Measurements from ENCODE around the gene PHF10.
"Not testable (repeated sequence)": the region's sequence is repeated elsewhere in the genome, so short reads cannot be mapped to it uniquely, and the experiment has no call there.

PHF10 gene

DNA sequence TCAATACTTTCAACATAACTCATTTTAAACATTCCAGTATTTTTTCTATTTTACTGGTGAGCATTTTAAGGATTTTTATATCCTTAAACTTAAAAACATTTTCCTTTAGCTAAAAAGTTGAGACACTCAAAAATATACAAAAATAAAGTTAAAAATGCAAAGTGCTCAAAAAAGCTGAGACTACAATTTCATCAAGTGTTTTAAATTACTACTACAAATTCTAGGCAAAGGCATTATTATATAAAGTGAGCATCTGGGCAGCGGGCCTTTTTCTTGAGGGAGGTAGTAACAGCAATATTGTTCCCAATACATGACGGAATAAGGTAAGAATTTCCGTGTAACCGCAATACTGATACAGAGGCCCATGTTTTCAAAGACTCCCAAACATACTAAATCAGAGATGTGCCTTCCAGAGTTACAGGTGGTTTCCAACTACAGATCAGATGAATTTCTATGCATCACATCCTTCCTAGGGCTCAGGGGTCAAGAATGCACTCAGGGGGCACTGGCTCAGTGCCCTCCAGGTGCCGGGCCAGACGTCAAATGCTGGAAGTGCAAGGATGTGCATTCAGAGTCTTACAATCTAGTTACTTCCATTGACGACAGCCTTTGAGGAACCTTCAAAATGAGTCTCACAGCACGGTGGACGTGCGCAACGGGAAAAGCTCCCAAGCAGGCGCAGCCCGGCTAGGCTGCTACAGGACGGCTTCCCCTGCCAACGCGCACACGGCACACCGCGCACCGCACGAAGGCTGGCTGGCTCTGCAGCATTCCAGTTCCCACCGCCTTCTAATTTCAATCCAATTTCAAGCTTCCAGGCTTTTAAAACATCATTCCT lies 1.7 kb downstream of the PHF10 start:
- peak in 2 of 4 experiments; percentile 6 to 7 for DNase-seq

- DNase-seq, result no peak
Measured at GRCh38 chr6:169720207-169720855, 4.0 kb downstream of the PHF10 start.

- DNase-seq, result no peak
Measured at GRCh38 chr6:169719117-169719516, 5.2 kb downstream of the PHF10 start.

DNA sequence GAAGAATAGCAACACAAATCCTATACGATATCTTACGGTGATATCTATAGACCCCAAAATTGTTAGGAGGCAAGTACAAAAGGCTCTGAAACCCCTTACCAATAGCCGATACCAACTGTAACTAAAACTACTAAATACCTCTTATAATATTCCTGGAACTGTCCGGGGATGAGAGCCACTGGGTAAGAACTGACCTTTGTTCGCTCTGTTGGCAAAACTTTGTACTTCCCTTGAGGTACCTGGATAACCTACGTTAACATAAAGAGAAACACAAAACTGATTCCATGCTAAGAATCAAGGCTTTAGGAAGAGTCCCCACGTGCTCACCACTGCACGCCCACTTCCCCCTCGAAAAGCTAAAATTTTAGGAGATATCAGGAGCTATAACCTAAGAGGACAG lies 9.7 kb downstream of the PHF10 start:
- DNase-seq, result no peak

- DNase-seq, result no peak
Measured at GRCh38 chr6:169714178-169714577, 10.1 kb downstream of the PHF10 start.

- DNase-seq, result no peak
Measured at GRCh38 chr6:169710009-169710408, 14.3 kb downstream of the PHF10 start.

DNA sequence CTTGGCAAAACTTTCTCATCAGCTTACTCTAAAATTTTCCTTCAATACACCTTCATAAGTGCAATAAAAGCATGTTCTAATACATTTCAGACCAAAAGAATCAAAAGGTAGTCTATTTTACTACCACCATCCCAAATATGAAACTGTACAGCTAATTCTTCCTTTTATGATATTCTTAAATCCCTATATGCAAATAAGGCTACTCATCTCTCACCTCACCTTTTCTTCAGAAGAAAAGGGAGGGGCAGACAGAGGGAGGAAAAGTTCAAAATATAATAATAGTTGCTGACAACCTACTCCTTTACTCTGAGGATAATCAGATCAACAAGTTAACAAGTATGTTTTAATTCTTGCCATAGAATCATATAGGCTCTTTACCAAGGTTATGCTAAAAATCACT lies 15.0 kb downstream of the PHF10 start:
- no peak for DNase-seq

GRCh38 chr6:169707772-169708171 lies 16.5 kb downstream of the PHF10 start:
- DNase-seq, result no peak

- DNase-seq, result no peak
Measured at GRCh38 chr6:169702840-169703246, 21.5 kb downstream of the PHF10 start.

DNA sequence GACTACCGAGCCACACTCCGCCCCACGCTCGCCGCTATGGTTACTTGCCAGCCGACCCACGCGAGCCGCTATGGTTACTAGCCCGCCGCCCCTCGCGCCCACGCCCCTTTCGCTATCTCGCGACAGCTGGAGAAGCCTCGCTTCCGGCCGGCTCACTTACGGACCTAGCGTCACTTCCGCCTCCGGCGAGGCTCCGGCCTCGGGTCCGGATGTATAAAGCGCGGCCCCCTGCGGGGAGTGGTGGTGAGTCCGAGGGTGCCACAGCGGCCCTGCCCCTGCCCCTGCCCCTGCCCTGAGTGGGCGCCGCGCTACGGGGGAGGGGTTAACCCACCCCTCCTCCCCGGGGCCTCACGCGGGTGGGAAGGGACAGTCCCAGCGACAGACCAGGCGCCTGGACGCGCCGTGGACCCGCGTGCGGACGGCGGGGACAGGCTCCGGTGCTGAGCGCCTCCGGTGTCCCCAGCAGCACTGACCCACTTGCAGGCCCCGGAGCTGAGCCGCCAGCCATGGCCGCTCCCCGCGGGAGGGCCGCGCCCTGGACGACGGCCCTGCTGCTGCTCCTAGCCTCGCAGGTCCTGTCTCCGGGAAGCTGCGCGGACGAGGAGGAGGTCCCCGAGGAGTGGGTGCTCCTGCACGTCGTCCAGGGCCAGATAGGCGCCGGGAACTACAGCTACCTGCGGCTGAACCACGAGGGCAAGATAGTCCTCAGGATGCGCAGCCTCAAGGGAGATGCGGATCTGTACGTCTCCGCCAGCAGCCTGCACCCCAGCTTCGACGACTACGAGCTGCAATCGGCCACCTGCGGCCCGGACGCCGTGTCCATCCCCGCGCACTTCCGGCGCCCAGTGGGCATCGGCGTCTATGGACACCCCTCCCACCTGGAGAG lies 22.1 kb downstream of the PHF10 start, which contains the start of the genes C6orf120 and WDR27:
Gene C6orf120, plus strand, starts transcription at position 173 of the 886 bp plus-strand sequence. Its CDS starts 334 bp downstream, at position 507.
Gene WDR27, minus strand, starts transcription at position 76 of the 886 bp plus-strand sequence. CDS start 13,024 bp downstream, outside the sequence.
- DNase-seq, result peak; percentile 93 to 97 (median 95)

DNA sequence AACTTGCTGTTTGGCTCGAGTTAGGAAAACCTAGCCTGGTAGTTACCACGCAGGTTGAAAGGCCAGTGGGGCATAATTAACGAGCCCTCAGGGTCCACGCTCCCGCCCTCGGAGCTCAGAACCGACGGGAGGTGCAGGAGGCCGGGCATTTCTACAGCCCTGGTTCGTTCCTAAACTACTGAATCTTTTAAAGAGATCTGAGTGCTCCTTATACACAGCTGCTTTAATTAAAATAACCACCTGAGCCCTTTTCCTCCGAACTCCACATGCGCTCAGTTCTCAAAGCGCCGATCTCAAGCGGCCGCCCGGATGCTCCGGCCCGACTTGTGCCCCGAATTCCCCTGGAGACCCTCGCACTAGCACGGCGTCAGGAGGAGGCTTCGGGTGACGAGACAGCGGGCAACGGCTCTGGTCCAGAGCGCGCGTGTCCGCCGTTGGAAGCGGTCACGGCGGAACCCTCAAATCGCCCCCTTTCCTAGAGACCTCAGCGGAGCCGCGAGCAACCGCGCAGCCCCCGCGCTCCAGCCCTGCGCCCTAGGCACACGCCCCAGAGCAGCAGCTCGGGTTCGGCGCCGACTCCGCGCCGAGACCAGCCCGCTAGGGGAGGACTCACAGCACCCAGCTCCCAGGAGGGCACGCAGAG lies 22.9 kb downstream of the PHF10 start:
- no peak for DNase-seq

- no peak for DNase-seq
Measured at GRCh38 chr6:169700296-169700695, 24.0 kb downstream of the PHF10 start.

DNA sequence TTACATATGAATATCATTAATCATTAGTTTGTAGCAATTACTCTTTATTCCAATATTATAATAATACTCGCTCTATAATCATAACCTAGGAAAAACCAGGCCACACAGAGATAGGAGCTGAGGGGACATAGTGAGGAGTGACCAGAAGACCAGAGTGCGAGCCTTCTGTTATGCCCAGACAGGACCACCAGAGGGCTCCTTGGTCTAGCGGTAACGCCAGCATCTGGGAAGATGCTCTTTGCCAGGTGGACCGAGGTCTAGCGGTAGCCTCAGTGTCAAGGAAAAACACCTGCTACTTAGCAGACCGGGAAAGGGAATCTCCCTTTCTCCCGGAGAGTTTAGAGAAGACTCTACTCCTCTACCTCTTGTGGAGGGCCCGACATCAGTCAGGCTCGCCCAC lies 27.2 kb downstream of the PHF10 start:
- not testable (repeated sequence) for DNase-seq

DNA sequence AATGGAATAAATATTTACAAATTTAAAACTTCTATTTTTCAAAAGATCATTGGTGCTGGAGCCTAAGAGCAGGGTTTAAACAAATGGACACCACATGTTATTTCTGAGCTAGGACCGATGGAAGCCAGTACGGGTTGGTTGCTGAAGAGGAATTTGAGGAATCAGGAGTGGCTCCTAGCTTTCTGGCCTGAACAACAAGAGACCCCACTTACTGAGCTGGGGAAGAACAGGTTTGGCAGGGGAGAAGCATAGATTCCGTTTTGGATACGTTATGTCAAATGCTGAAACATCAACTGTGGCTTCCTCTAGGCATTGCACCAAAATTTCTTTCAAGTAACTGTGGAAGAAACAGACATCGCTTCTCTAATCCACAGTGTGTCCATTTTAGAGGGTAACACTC lies 29.2 kb downstream of the PHF10 start:
- no peak for DNase-seq

GRCh38 chr6:169692516-169692915 lies 31.8 kb downstream of the PHF10 start:
- no peak for DNase-seq

GRCh38 chr6:169691260-169691659 lies 33.0 kb downstream of the PHF10 start:
- DNase-seq, result no peak

GRCh38 chr6:169689287-169689686 lies 35.0 kb downstream of the PHF10 start:
- no peak for DNase-seq

GRCh38 chr6:169685860-169686259 lies 38.4 kb downstream of the PHF10 start:
- no peak for DNase-seq

GRCh38 chr6:169684056-169684455 lies 40.2 kb downstream of the PHF10 start:
- DNase-seq, result no peak

GRCh38 chr6:169678342-169678741 lies 46.0 kb downstream of the PHF10 start:
- no peak for DNase-seq

DNA sequence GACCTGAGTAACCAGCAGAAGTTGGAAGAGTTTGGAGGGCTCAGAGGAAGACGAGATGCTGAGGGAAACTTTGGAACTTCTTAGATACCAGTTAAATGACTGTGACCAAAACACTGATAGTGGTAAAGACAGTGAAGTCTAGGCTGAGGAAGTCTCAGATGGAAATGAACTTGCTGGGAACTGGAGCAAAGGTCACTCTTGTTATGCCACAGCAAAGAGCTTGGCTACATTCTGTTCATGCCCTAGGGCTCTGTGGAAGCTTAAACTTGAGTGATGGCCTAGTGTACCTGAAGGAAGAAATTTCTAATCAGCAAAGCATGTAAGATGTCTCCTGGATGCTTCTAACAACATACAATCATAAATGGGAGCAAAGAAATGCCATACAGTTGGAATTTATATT lies 47.2 kb downstream of the PHF10 start:
- no peak for DNase-seq

GRCh38 chr6:169675011-169675410 lies 49.3 kb downstream of the PHF10 start:
- no peak for DNase-seq

DNA sequence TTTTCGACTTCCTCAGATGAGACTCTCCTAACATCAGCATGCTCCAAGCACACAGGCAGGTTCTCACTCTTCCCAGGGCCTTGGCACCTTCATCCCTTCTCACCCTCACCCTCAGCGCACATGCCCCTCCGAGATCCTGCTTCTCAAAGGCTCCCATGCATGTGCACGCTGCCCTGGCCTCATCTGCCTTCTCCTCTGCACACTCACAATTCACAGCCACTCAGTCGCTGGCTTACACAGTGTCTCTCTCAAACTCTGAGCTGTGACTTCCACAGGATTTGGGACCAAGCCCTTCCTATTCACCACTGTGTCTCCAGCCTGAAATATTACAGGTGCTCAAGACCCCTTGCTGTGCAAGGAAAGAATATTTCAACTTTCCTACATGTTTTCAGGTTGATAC lies 52.7 kb downstream of the PHF10 start:
- DNase-seq, result no peak

All from activated CD4-positive, CD25-positive, alpha-beta regulatory T cell (primary cell).